CD4-positive, alpha-beta T cell treated with Interleukin-17A for 4 hours (primary cell): ENCODE data around the gene TCEAL4.
"Not testable (repeated sequence)": the region's sequence is repeated elsewhere in the genome, so short reads cannot be mapped to it uniquely, and the experiment has no call there.

Experiments
- DNase-seq: peaks from one replicate; pipeline ENCODE4 v3.0.0-alpha.2; 2020; ENCODE audit warnings: mixed read lengths

TCEAL4 gene

GRCh38 chrX:103585411-103586313 lies at the start of gene TCEAL4:
TSS of gene TCEAL4 (plus strand) at chrX:103585515. CDS start at chrX:103586676, 1,161 bp downstream.
- peak; percentile 51 for DNase-seq

- DNase-seq, result no peak
Observed at GRCh38 chrX:103536071-103536470, 49.2 kb upstream of the TCEAL4 start.

GRCh38 chrX:103536732-103537131 lies 48.6 kb upstream of the TCEAL4 start:
- DNase-seq, result no peak

- no peak for DNase-seq
Observed at GRCh38 chrX:103537871-103538387, 47.4 kb upstream of the TCEAL4 start.

GRCh38 chrX:103538728-103539127 lies 46.6 kb upstream of the TCEAL4 start:
- no peak for DNase-seq

- DNase-seq, result no peak
Observed at GRCh38 chrX:103539695-103540094, 45.6 kb upstream of the TCEAL4 start.

- DNase-seq, result no peak
Observed at GRCh38 chrX:103540145-103540544, 45.2 kb upstream of the TCEAL4 start.

- no peak for DNase-seq
Observed at GRCh38 chrX:103549916-103550315, 35.4 kb upstream of the TCEAL4 start.

GRCh38 chrX:103550415-103551051 lies 34.8 kb upstream of the TCEAL4 start:
- DNase-seq, result no peak

GRCh38 chrX:103552236-103552635 lies 33.1 kb upstream of the TCEAL4 start:
- DNase-seq, result no peak

- DNase-seq, result peak; percentile 65
Observed at GRCh38 chrX:103554687-103555424, 30.5 kb upstream of the TCEAL4 start.

- no peak for DNase-seq
Observed at GRCh38 chrX:103556963-103557612, 28.2 kb upstream of the TCEAL4 start.

GRCh38 chrX:103560256-103560655 lies 25.1 kb upstream of the TCEAL4 start:
- DNase-seq, result no peak

GRCh38 chrX:103562801-103563200 lies 22.5 kb upstream of the TCEAL4 start:
- no peak for DNase-seq

GRCh38 chrX:103565197-103565596 lies 20.1 kb upstream of the TCEAL4 start:
- no peak for DNase-seq

GRCh38 chrX:103565752-103566151 lies 19.6 kb upstream of the TCEAL4 start:
- no peak for DNase-seq

GRCh38 chrX:103571121-103571520 lies 14.2 kb upstream of the TCEAL4 start:
- DNase-seq, result no peak

GRCh38 chrX:103571726-103572125 lies 13.6 kb upstream of the TCEAL4 start:
- no peak for DNase-seq

GRCh38 chrX:103573202-103573601 lies 12.1 kb upstream of the TCEAL4 start:
- DNase-seq, result no peak

- no peak for DNase-seq
Observed at GRCh38 chrX:103584596-103584995, 719 bp upstream of the TCEAL4 start.

GRCh38 chrX:103586314-103586646 lies 965 bp downstream of the TCEAL4 start:
- DNase-seq, result no peak

- DNase-seq, result no peak
Observed at GRCh38 chrX:103586659-103587058, 1.3 kb downstream of the TCEAL4 start.

GRCh38 chrX:103592295-103592694 lies 7.0 kb downstream of the TCEAL4 start:
- DNase-seq, result not testable (repeated sequence)
